Measurements from ENCODE around the gene MED23.

DNA sequence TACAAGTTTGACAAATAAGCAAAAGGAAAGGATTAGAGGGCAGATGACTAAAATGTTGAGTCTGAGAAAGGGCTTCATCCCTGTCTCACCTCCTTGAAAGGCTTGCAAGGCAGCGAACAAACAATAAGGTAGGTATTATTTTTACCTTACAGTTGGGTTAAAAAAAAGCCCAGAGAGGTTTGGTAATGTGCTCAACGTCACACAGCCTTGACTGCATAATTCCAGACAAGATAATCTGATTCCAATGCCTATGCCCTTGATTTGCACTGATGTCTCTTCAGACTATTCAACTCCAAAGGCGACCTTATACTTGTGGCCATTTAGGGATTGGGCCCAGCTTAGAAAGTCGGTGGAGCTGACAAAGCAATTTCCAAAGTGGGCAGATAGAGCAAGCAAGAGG lies 53.4 kb downstream of the MED23 start:
- TF ChIP-seq EZH2phosphoT487 (IDR thresholded peaks at IDR 0.05; ENCODE audit: borderline replicate concordance), result no peak
- TF ChIP-seq, protein P1, sequence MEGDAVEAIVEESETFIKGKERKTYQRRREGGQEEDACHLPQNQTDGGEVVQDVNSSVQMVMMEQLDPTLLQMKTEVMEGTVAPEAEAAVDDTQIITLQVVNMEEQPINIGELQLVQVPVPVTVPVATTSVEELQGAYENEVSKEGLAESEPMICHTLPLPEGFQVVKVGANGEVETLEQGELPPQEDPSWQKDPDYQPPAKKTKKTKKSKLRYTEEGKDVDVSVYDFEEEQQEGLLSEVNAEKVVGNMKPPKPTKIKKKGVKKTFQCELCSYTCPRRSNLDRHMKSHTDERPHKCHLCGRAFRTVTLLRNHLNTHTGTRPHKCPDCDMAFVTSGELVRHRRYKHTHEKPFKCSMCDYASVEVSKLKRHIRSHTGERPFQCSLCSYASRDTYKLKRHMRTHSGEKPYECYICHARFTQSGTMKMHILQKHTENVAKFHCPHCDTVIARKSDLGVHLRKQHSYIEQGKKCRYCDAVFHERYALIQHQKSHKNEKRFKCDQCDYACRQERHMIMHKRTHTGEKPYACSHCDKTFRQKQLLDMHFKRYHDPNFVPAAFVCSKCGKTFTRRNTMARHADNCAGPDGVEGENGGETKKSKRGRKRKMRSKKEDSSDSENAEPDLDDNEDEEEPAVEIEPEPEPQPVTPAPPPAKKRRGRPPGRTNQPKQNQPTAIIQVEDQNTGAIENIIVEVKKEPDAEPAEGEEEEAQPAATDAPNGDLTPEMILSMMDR (conservative IDR thresholded peaks at IDR 0.05; ENCODE audit: low read length), result no peak

All from Loucy (cell line).